ENCODE measurements around the gene PMS1.

Gene PMS1

GRCh38 chr2:189862751-189863150, 78.5 kb downstream of the PMS1 start:
- no peak for DNase-seq (ENCODE audit: low read depth)
- no peak overlapping the region for H3K4me3 ChIP-seq (ENCODE audit: low read depth, low read length)
- TF ChIP-seq CTCF (IDR thresholded peaks at IDR 0.05; ENCODE audit: control insufficient read depth, extremely low read depth, insufficient read depth), result no peak

GRCh38 chr2:189865826-189866225, 81.6 kb downstream of the PMS1 start:
- no peak for DNase-seq (ENCODE audit: low read depth)
- no peak overlapping the region for H3K4me3 ChIP-seq (ENCODE audit: low read depth, low read length)
- no peak for TF ChIP-seq CTCF (IDR thresholded peaks at IDR 0.05; ENCODE audit: control insufficient read depth, extremely low read depth, insufficient read depth)

- DNase-seq (ENCODE audit: low read depth), result no peak
Measured at GRCh38 chr2:189866296-189866695, 82.0 kb downstream of the PMS1 start.

GRCh38 chr2:189868896-189869295, 84.6 kb downstream of the PMS1 start:
- DNase-seq (ENCODE audit: low read depth), result no peak
- no peak for TF ChIP-seq CTCF (IDR thresholded peaks at IDR 0.05; ENCODE audit: control insufficient read depth, extremely low read depth, insufficient read depth)
- H3K4me3 ChIP-seq (ENCODE audit: low read depth, low read length), result no peak overlapping the region

More at GRCh38 chr2:189866296-189866695, 82.0 kb downstream of the PMS1 start:
- no peak for TF ChIP-seq CTCF (IDR thresholded peaks at IDR 0.05; ENCODE audit: control insufficient read depth, extremely low read depth, insufficient read depth)
- no peak overlapping the region for H3K4me3 ChIP-seq (ENCODE audit: low read depth, low read length)

GRCh38 chr2:189870381-189871085, 86.3 kb downstream of the PMS1 start:
- no peak overlapping the region for H3K4me3 ChIP-seq (ENCODE audit: low read depth, low read length)
- no peak for TF ChIP-seq CTCF (IDR thresholded peaks at IDR 0.05; ENCODE audit: control insufficient read depth, extremely low read depth, insufficient read depth)
- no peak for DNase-seq (ENCODE audit: low read depth)

- no peak overlapping the region for H3K4me3 ChIP-seq (ENCODE audit: low read depth, low read length)
- DNase-seq (ENCODE audit: low read depth), result no peak
- TF ChIP-seq CTCF (IDR thresholded peaks at IDR 0.05; ENCODE audit: control insufficient read depth, extremely low read depth, insufficient read depth), result no peak
Measured at GRCh38 chr2:189873696-189874095, 89.4 kb downstream of the PMS1 start.

Measured in LNCaP clone FGC (cell line).